Germinal center (tissue), 1 donor: ENCODE data around the gene USP1.

ENCODE experiments used
- DNase-seq: peaks from one replicate; pipeline ENCODE4 v3.0.0; 2012; ENCODE audit warnings: mixed read lengths, low spot score

USP1 gene

GRCh38 chr1:62426237-62426636, 10.6 kb upstream of the USP1 start:
- DNase-seq, result no peak

GRCh38 chr1:62426794-62427193, 10.1 kb upstream of the USP1 start:
- DNase-seq, result no peak

- no peak for DNase-seq
Measured at GRCh38 chr1:62428351-62428750, 8.5 kb upstream of the USP1 start.

GRCh38 chr1:62429581-62429980, 7.3 kb upstream of the USP1 start:
- no peak for DNase-seq

- no peak for DNase-seq
Measured at GRCh38 chr1:62433861-62434617, 2.8 kb upstream of the USP1 start.

GRCh38 chr1:62434618-62435001, 2.2 kb upstream of the USP1 start:
- DNase-seq, result no peak

GRCh38 chr1:62435231-62436038, 1.4 kb upstream of the USP1 start:
- no peak for DNase-seq

GRCh38 chr1:62436039-62436465, 797 bp upstream of the USP1 start:
- DNase-seq, result no peak

- DNase-seq, result peak; percentile 36
Measured at GRCh38 chr1:62437273-62437940, 558 bp downstream of the USP1 start.

GRCh38 chr1:62438163-62438562, 1.3 kb downstream of the USP1 start:
- DNase-seq, result no peak

GRCh38 chr1:62439652-62440371, 3.0 kb downstream of the USP1 start:
- DNase-seq, result peak; percentile 22

- no peak for DNase-seq
Measured at GRCh38 chr1:62444701-62445100, 7.9 kb downstream of the USP1 start.

GRCh38 chr1:62448221-62448933, 11.5 kb downstream of the USP1 start:
- DNase-seq, result no peak

GRCh38 chr1:62450301-62450700, 13.5 kb downstream of the USP1 start:
- DNase-seq, result no peak

- no peak for DNase-seq
Measured at GRCh38 chr1:62452951-62453350, 16.1 kb downstream of the USP1 start.

GRCh38 chr1:62457955-62458354, 21.1 kb downstream of the USP1 start:
- DNase-seq, result no peak

GRCh38 chr1:62462370-62462769, 25.5 kb downstream of the USP1 start:
- no peak for DNase-seq

- no peak for DNase-seq
Measured at GRCh38 chr1:62467092-62467491, 30.2 kb downstream of the USP1 start.

GRCh38 chr1:62476525-62477219, 39.8 kb downstream of the USP1 start:
- DNase-seq, result no peak

GRCh38 chr1:62481681-62482080, 44.8 kb downstream of the USP1 start:
- DNase-seq, result no peak
